Mucosa of descending colon (tissue), 3 donors: ENCODE data around the gene WFS1. TPM values are rescaled to one million over a fixed set of nuclear protein-coding genes. Genes with fewer than 3 reads are reported as not detected.

Experiments
- ATAC-seq: fragments of 200-7000 bp; cut with Tn5 transposase; one replicate; pipeline ENCODE4 v1.9.1; 2020; ENCODE audit warnings: mild to moderate bottlenecking, moderate library complexity
- DNase-seq, 3 donors: peaks; one replicate each; pipeline ENCODE4 v3.0.0-alpha.2; 2020
- H3K36me3 ChIP-seq: fragments of 200-600 bp; one replicate; pipeline ENCODE4 v1.8.0; 2021; ENCODE audit warnings: low read depth, mild to moderate bottlenecking
- H3K4me1 ChIP-seq: fragments of 200-600 bp; one replicate; pipeline ENCODE4 v1.8.0; 2021; ENCODE audit warnings: low read depth, mild to moderate bottlenecking
- H3K4me3 ChIP-seq: fragments of 200-600 bp; one replicate; pipeline ENCODE4 v1.8.0; 2021; ENCODE audit warnings: mild to moderate bottlenecking
- H3K9me3 ChIP-seq: fragments of 200-600 bp; one replicate; pipeline ENCODE4 v1.8.0; 2021; ENCODE audit warnings: mild to moderate bottlenecking
- CTCF ChIP-seq: fragments of 200-600 bp; IDR thresholded peaks from one replicate; pipeline ENCODE4 v1.8.0; 2022; ENCODE audit warnings: antibody characterized with exemption, mild to moderate bottlenecking
- intact Hi-C, 2 donors: fragments of 100-400 bp; cut with DNase I in 1 of 2; cut with micrococcal nuclease in 1 of 2; formaldehyde crosslinking; loops; one replicate each; pipeline versions ENCODE4 v1.11.0 to v1.11.1; 2022; cut with DNase I, micrococcal nuclease
- total RNA-seq, 3 donors: library from RNA; stranded (reverse); fragmentation: NEBNext Ultra II Directional in 2 of 3; extraction: Animal tissue kit (Norgen Biotek cat#: 25700) in 2 of 3; gene quantifications; one replicate each; pipeline versions ENCODE4 v1.2.1 to v1.2.4, GENCODE V29; 2021 to 2023
- donor health status: DM: no; HTN: no; CAD: no; lungs with moderate emphysema.
- donor health status: DM: no; HTN: no; CAD: no.
- donor health status: DM: no; HTN: yes; CAD: no.

WFS1 gene
- total RNA-seq, 3 donors from 2014 or later, result 5.8 to 39.2 (median 14.9) TPM

- Histone ChIP-seq H3K9me3 (no peaks in the 10 kb centered on the region), H3K4me3 (no peak overlapping the region), H3K36me3 (no peaks in the 10 kb centered on the region), H3K4me1 (no peaks in the 10 kb centered on the region)
- intact Hi-C loops, result no loop called here
- DNase-seq (peak in 2 of 3 donors; percentile 1 to 36), ATAC-seq (no peak)
- no peak for TF ChIP-seq CTCF
Observed at GRCh38 chr4:6342530-6343293, 73.1 kb downstream of the WFS1 start.

- intact Hi-C loops, result no loop called here
Observed at GRCh38 chr4:6343939-6344408, 74.3 kb downstream of the WFS1 start.

GRCh38 chr4:6345096-6345830 lies 75.6 kb downstream of the WFS1 start:
- no peak for TF ChIP-seq CTCF
- ATAC-seq (no peak), DNase-seq (peak in 1 of 3 donors; percentile 23)
- H3K36me3 ChIP-seq, result no peaks in the 10 kb centered on the region
- intact Hi-C loops, result no loop called here
- no peaks in the 10 kb centered on the region for H3K4me1 ChIP-seq
- no peaks in the 10 kb centered on the region for H3K9me3 ChIP-seq
- H3K4me3 ChIP-seq, result no peak overlapping the region

More at GRCh38 chr4:6343939-6344408, 74.3 kb downstream of the WFS1 start:
- DNase-seq (peak in 1 of 3 donors; percentile 33), ATAC-seq (peak; percentile 62)
- Histone ChIP-seq H3K36me3 (no peaks in the 10 kb centered on the region), H3K4me1 (no peaks in the 10 kb centered on the region), H3K9me3 (no peaks in the 10 kb centered on the region), H3K4me3 (no peak overlapping the region)
- TF ChIP-seq CTCF, result no peak

- H3K36me3 ChIP-seq, result no peaks in the 10 kb centered on the region
- ATAC-seq (no peak), DNase-seq (peak in 1 of 3 donors; percentile 35)
- no peak for TF ChIP-seq CTCF
- no peaks in the 10 kb centered on the region for H3K4me1 ChIP-seq
- no peak overlapping the region for H3K4me3 ChIP-seq
- intact Hi-C loops, result no loop called here
- H3K9me3 ChIP-seq, result no peaks in the 10 kb centered on the region
Observed at GRCh38 chr4:6345866-6346265, 76.2 kb downstream of the WFS1 start.

- Histone ChIP-seq H3K4me3 (no peak overlapping the region), H3K4me1 (no peaks in the 10 kb centered on the region), H3K36me3 (no peaks in the 10 kb centered on the region), H3K9me3 (no peaks in the 10 kb centered on the region)
- TF ChIP-seq CTCF, result no peak
- ATAC-seq, result no peak
- intact Hi-C loops, result no loop called here
- DNase-seq, result peak in 1 of 3 donors; percentile 17
Observed at GRCh38 chr4:6346373-6347110, 76.9 kb downstream of the WFS1 start.
